HepG2 (cell line): ENCODE data around the gene FBXO41. TPM values are rescaled to one million over a fixed set of nuclear protein-coding genes. Genes with fewer than 3 reads are reported as not detected.
A peak's percentile ranks its signal among the peaks of the same experiment; 100 is the strongest.

Experiments used
- ATAC-seq: fragments of 200-7000 bp; cut with Tn5 transposase; 3 replicates; pipeline ENCODE4 v1.9.1; 2020; ENCODE audit warnings: mild to moderate bottlenecking, moderate library complexity
- BruUV-seq: library from RNA; stranded (reverse); fragments of 400-500 nt; replicated peaks from 2 replicates; lab custom pipeline; 2021; lab: Mats Ljungman, UMichigan
- CTCF ChIA-PET: fragments of 300-600 bp; formaldehyde crosslinking; extraction: SDS; loops from one replicate; lab custom pipeline; 2021; ENCODE audit warnings: low total read pairs, inconsistent platforms, low intra/inter-chr PET ratio; lab: Yijun Ruan, JAX
- POLR2A ChIA-PET: fragments of 350-600 bp; sonication (Branson Sonifier 250); formaldehyde crosslinking; loops from one replicate; lab custom pipeline; 2020; ENCODE audit warnings: antibody characterized with exemption, inconsistent platforms; lab: Yijun Ruan, JAX
- DNase-seq: peaks from one replicate; pipeline ENCODE4 v3.0.0-alpha.2; 2015; ENCODE audit warnings: low spot score
- FAIRE-seq: peaks from 3 replicates; lab custom pipeline; 2011; peaks lifted over from hg19 to GRCh38; lab: Jason Lieb, UNC
- H2AFZ ChIP-seq: one replicate; pipeline ENCODE4 v1.6.1; 2011; ENCODE audit warnings: low read length, inconsistent platforms
- H3K27ac ChIP-seq: fragments of 300-600 bp; 3 replicates; pipeline ENCODE4 v1.8.0; 2011; ENCODE audit warnings: mixed run types, mild to moderate bottlenecking, mixed read lengths, low read length, inconsistent platforms; ENCODE audit not compliant: insufficient read depth; ENCODE audit errors: extremely low read length
- H3K27me3 ChIP-seq, 2 experiments: fragments of 200-600 bp in 1 of 2; 2 replicates in 1 of 2; 3 replicates in 1 of 2; pipeline versions ENCODE4 v1.6.0 to v1.8.0; 2011; ENCODE audit warnings: low read length in 2 of 2, mild to moderate bottlenecking in 2 of 2, moderate library complexity in 2 of 2, inconsistent platforms in 1 of 2; ENCODE audit not compliant: insufficient read depth in 2 of 2, control insufficient read depth in 1 of 2
- H3K36me3 ChIP-seq, 2 experiments: fragments of 200-600 bp in 1 of 2; replicated peaks in 1 of 2; 2 replicates in 1 of 2; 3 replicates in 1 of 2; pipeline versions ENCODE4 v1.5.1 to v1.8.0; 2011; ENCODE audit warnings: low read length in 2 of 2, inconsistent platforms in 1 of 2; ENCODE audit not compliant: insufficient read depth in 2 of 2, control insufficient read depth in 1 of 2
- H3K4me1 ChIP-seq: 2 replicates; pipeline ENCODE4 v1.5.1; 2012; ENCODE audit warnings: low read length, inconsistent platforms; ENCODE audit not compliant: insufficient read depth
- H3K4me2 ChIP-seq: 2 replicates; pipeline ENCODE4 v1.6.0; 2011; ENCODE audit warnings: low read depth, low read length, inconsistent platforms
- H3K4me3 ChIP-seq, 3 experiments: fragments of 200-600 bp in 1 of 3; sonication (generic), shearing (Covaris generic) in 1 of 3; replicated peaks in 1 of 3; 2 replicates each; pipeline ENCODE4 v1.5.1; 2011 to 2016; ENCODE audit warnings: low read length in 3 of 3, inconsistent platforms in 2 of 3, low read depth in 2 of 3, mild to moderate bottlenecking in 2 of 3, control low read depth in 1 of 3, mixed read lengths in 1 of 3; ENCODE audit not compliant: insufficient read depth in 1 of 3
- H3K79me2 ChIP-seq: one replicate; pipeline ENCODE4 v1.6.1; 2011; ENCODE audit warnings: low read length, inconsistent platforms; ENCODE audit not compliant: insufficient read depth
- H3K9ac ChIP-seq: 2 replicates; pipeline ENCODE4 v1.6.0; 2011; ENCODE audit warnings: mild to moderate bottlenecking, low read depth, low read length, inconsistent platforms; ENCODE audit not compliant: insufficient read depth
- H3K9me3 ChIP-seq: 2 replicates; pipeline ENCODE4 v1.5.1; 2012; ENCODE audit warnings: mild to moderate bottlenecking, low read length
- H4K20me1 ChIP-seq: 2 replicates; pipeline ENCODE4 v1.6.0; 2011; ENCODE audit warnings: inconsistent platforms, mild to moderate bottlenecking, low read length, moderate library complexity; ENCODE audit not compliant: insufficient read depth
- ATRX ChIP-seq: sonication (generic); formaldehyde crosslinking; IDR thresholded peaks from 2 replicates; pipeline ENCODE4 v1.4.0; 2020; ENCODE audit warnings: missing genetic modification reagents, borderline replicate concordance
- GZF1 ChIP-seq: sonication (generic); formaldehyde crosslinking; IDR thresholded peaks from 2 replicates; pipeline ENCODE4 v1.5.1; 2020; ENCODE audit warnings: mild to moderate bottlenecking, missing genetic modification reagents
- JUND ChIP-seq: sonication (generic); formaldehyde crosslinking; IDR thresholded peaks from 2 replicates; pipeline ENCODE4 v1.8.0; 2022; ENCODE audit warnings: mild to moderate bottlenecking, missing genetic modification reagents
- MTF2 ChIP-seq: sonication (generic); formaldehyde crosslinking; IDR thresholded peaks from 2 replicates; pipeline ENCODE4 v1.5.0; 2020; ENCODE audit warnings: missing genetic modification reagents, borderline replicate concordance
- NRL ChIP-seq: sonication (generic); formaldehyde crosslinking; IDR thresholded peaks from 2 replicates; pipeline ENCODE4 v1.5.0; 2020; ENCODE audit warnings: missing genetic modification reagents, mild to moderate bottlenecking, moderate library complexity, borderline replicate concordance
- RFX3 ChIP-seq: IDR thresholded peaks from 2 replicates; pipeline ENCODE4 v1.6.1; 2016; ENCODE audit warnings: missing biosample characterization, missing genetic modification reagents
- ZC3H13 ChIP-seq: sonication (generic); formaldehyde crosslinking; IDR thresholded peaks from 2 replicates; pipeline ENCODE4 v1.8.1; 2023; ENCODE audit warnings: mild to moderate bottlenecking, missing genetic modification reagents, moderate library complexity
- ZNF383 ChIP-seq: sonication (generic); formaldehyde crosslinking; IDR thresholded peaks from 2 replicates; pipeline ENCODE4 v1.4.0; 2020; ENCODE audit warnings: missing genetic modification reagents, mild to moderate bottlenecking, borderline replicate concordance
- ZNF572 ChIP-seq: sonication (generic); formaldehyde crosslinking; IDR thresholded peaks from 2 replicates; pipeline ENCODE4 v1.5.1; 2020; ENCODE audit warnings: mild to moderate bottlenecking, missing genetic modification reagents
- ZNF607 ChIP-seq: sonication (generic); formaldehyde crosslinking; IDR thresholded peaks from 2 replicates; pipeline ENCODE4 v1.5.1; 2020; ENCODE audit warnings: missing genetic modification reagents, mild to moderate bottlenecking, borderline replicate concordance
- ZNF674 ChIP-seq: sonication (generic); formaldehyde crosslinking; IDR thresholded peaks from 2 replicates; pipeline ENCODE4 v1.5.0; 2020; ENCODE audit warnings: low read depth, mild to moderate bottlenecking, missing genetic modification reagents
- ZSCAN30 ChIP-seq: sonication (generic); formaldehyde crosslinking; IDR thresholded peaks from 2 replicates; pipeline ENCODE4 v1.5.0; 2020; ENCODE audit warnings: mild to moderate bottlenecking, missing genetic modification reagents
- WGBS: methylation state at CpG from one replicate; pipeline ENCODE4 v1.1.6; 2017; ENCODE audit warnings: low lambda C conversion rate; 5-methylcytosine and 5-hydroxymethylcytosine counted together
- in situ Hi-C: cut with HindIII; loops from 2 replicates; pipeline ENCODE4 v1.10.0; 2017; ENCODE audit warnings: low pct_unique_long_range_greater_than_20kb; ENCODE audit not compliant: extremely low pct_ligation_motif_present
- intact Hi-C: fragments of 100-400 bp; cut with micrococcal nuclease; formaldehyde crosslinking; loops from one replicate; pipeline ENCODE4 v1.10.0; 2022; ENCODE audit not compliant: unreplicated experiment
- polyA plus RNA-seq, 8 experiments: library from polyadenylated mRNA; depleted of rRNA in 3 of 8; stranded (reverse) in 7 of 8; unstranded in 1 of 8; fragments of >200 nt; fragmentation: Illumina TruSeq in 4 of 8; extraction: Trizol in 4 of 8; gene quantifications; 2 replicates each; pipeline versions ENCODE4 v1.2.1 to v1.2.3, GENCODE V29; 2011 to 2016; ENCODE audit warnings: low read depth in 4 of 8, missing spikeins in 1 of 8, mixed read lengths in 1 of 8; ENCODE audit not compliant: insufficient read depth in 1 of 8
- total RNA-seq, 5 experiments: library from RNA; depleted of rRNA; stranded (reverse); fragments of >200 nt; fragmentation: Illumina TruSeq; extraction: Trizol; gene quantifications; 2 replicates each; pipeline ENCODE4 v1.2.3, GENCODE V29; 2016; ENCODE audit warnings: low read depth in 1 of 5
- TF ChIP-seq, protein P1 (sequence below): fragments of 450-650 bp; IDR thresholded peaks from 2 replicates; pipeline ENCODE4 v1.6.1; 2016
- TF ChIP-seq, protein P2 (sequence below): sonication (generic); formaldehyde crosslinking; IDR thresholded peaks from 2 replicates; pipeline ENCODE4 v1.5.1; 2020; ENCODE audit warnings: missing genetic modification reagents, mild to moderate bottlenecking, borderline replicate concordance

FBXO41 gene
- total and polyA plus RNA-seq, 2 of the 13 experiments (the other 11 are each of a cell fraction or from before 2014, with no cell fraction given) = 4.2 to 10.3 TPM

DNA sequence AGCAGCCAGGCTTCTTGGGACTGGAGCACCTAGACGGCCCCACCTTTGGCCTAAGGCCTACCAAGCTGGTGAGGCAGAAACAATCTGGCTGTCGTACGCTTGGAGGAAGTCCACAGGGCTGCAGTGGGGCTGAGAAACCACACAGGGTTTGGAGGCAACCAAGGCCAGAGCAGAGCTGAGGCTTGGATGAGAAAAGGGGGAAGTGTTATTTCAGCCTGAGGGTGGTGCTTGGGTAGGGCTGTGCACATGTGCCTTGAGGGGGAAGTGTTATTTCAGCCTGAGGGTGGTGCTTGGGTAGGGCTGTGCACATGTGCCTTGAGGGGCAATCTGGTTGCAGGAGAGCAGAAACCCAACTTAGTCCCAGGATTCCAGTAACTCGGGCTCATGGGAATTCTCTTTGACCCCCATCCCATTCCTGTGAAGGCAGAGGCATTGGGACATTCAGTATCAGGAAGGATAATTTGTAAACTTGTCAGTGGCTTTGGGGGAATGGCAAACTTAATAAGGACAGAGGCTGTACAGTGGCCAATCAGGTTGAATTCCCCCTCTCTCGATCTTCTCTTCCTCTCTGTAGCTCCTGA, 971 bp upstream of the FBXO41 start:
- no peak for DNase-seq
- no peaks in the 10 kb centered on the region for H4K20me1 ChIP-seq
- WGBS = 35% methylated on average over 5 of the region's 5 CpGs
- FAIRE-seq = peak; percentile 48
- TF ChIP-seq ATRX (CRISPR knock-in tag) = no peak
- 0 out of 2 replicates have a peak, but pooled peaks have one; percentile 49 for TF ChIP-seq ZNF383 (CRISPR knock-in tag)
- TF ChIP-seq JUND (CRISPR knock-in tag) = no peak
- TF ChIP-seq ZC3H13 (CRISPR knock-in tag) = no peak
- TF ChIP-seq, protein P1, sequence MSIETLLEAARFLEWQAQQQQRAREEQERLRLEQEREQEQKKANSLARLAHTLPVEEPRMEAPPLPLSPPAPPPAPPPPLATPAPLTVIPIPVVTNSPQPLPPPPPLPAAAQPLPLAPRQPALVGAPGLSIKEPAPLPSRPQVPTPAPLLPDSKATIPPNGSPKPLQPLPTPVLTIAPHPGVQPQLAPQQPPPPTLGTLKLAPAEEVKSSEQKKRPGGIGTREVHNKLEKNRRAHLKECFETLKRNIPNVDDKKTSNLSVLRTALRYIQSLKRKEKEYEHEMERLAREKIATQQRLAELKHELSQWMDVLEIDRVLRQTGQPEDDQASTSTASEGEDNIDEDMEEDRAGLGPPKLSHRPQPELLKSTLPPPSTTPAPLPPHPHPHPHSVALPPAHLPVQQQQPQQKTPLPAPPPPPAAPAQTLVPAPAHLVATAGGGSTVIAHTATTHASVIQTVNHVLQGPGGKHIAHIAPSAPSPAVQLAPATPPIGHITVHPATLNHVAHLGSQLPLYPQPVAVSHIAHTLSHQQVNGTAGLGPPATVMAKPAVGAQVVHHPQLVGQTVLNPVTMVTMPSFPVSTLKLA = peak; percentile 37; the same call in 1 of the 2 replicates
- TF ChIP-seq, protein P2, sequence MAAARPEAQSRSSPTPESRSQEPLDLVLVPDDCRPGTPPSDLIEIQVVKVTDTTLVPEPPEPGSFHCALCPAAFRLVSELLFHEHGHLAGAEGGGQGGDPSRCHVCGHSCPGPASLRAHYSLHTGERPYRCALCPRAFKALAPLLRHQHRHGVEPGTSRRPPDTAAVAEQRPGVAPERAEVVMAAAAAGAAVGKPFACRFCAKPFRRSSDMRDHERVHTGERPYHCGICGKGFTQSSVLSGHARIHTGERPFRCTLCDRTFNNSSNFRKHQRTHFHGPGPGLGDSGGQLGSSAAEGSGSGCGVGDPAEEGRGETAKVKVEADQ = no peak
- 0 out of 2 replicates have a peak, but pooled peaks have one; percentile 21 for TF ChIP-seq ZSCAN30 (CRISPR knock-in tag)
- no peak for TF ChIP-seq GZF1
- no peak for TF ChIP-seq ZNF674
- peak; percentile 81; the same call in 1 of the 2 replicates for TF ChIP-seq ZNF572
- TF ChIP-seq ZNF607 (CRISPR knock-in tag) = 0 out of 2 replicates have a peak, but pooled peaks have one; percentile 30
- TF ChIP-seq MTF2 (CRISPR knock-in tag) = 0 out of 2 replicates have a peak, but pooled peaks have one; percentile 43
- TF ChIP-seq NRL (CRISPR knock-in tag) = 0 out of 2 replicates have a peak, but pooled peaks have one; percentile 2
- TF ChIP-seq RFX3 (CRISPR knock-in tag) = no peak
- TF ChIP-seq, all 625 proteins: peak for 7
- peak; percentile 20 for ATAC-seq
- Histone ChIP-seq H3K79me2 (peaks cover 8% of the 10 kb centered on the region), H2AFZ (no peak overlapping the region), H3K27ac (no peak overlapping the region), H3K36me3 (no peaks in the 10 kb centered on the region), H3K9me3 (no peaks in the 10 kb centered on the region), H3K9ac (no peak overlapping the region), H3K4me3 (peak overlapping the region; percentile 61 to 87 (median 85)), H3K4me2 (peak overlapping the region; percentile 98), H3K27me3 (no peaks in the 10 kb centered on the region; a peak in 1 of 5 replicates), H3K4me1 (peaks cover 25% of the 10 kb centered on the region)
- ChIA-PET CTCF (no interaction called here), POLR2A (interaction anchor here (0.7 to 1.2 kb wide), 2 partner anchors 23 to 52 kb away, joined by 3 to 4 read pairs; partner anchors contain the start of genes CCT7 and PRADC1)
- BruUV-seq = no TSS peak
- in situ Hi-C loops (no loop called here), intact Hi-C loops (no loop called here)
